ENCODE results near the gene TOR1B. TPM values are rescaled to one million over a fixed set of nuclear protein-coding genes. Genes with fewer than 3 reads are reported as not detected.

TOR1B gene
- total RNA-seq, 1 donor from 2014 or later: 32.8 TPM

GRCh38 chr9:129822898-129823541 lies 20.0 kb downstream of the TOR1B start:
- TF ChIP-seq CTCF (IDR thresholded peaks at IDR 0.05; ENCODE audit: insufficient read depth, low read length, poor library complexity, severe bottlenecking): no peak
- Histone ChIP-seq H3K4me3 (ENCODE audit: low read depth, low read length) (peak overlapping the region; percentile 97), H3K27me3 (ENCODE audit: control insufficient read depth, insufficient read depth, low read length) (no peaks in the 10 kb centered on the region), H3K36me3 (ENCODE audit: control insufficient read depth, insufficient read depth, low read length) (peaks cover 3% of the 10 kb centered on the region)
- no peak for DNase-seq (ENCODE audit: low read depth)

DNA sequence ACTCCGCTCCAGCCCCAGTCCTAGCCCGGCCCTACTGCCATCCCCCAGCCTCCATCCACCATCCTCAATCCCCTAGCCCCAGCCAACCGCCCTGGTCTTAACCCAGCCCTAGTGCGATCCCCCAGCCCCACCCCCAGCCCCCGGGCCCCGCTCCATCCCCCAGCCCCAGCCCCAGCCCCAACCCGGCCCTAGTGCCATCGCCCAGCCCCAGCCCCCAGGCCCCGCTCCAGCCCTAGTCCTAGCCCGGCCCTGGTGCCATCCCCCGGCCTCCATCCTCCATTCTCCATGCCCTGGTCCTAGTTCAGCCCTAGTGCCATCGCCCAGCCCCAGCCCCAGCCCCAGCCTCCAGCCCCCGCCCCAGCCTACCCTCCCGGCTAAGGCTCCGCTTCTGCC lies 20.6 kb downstream of the TOR1B start:
- H3K27me3 ChIP-seq (ENCODE audit: control insufficient read depth, insufficient read depth, low read length): no peaks in the 10 kb centered on the region
- peak overlapping the region; percentile 97 for H3K4me3 ChIP-seq (ENCODE audit: low read depth, low read length)
- TF ChIP-seq CTCF (IDR thresholded peaks at IDR 0.05; ENCODE audit: insufficient read depth, low read length, poor library complexity, severe bottlenecking): no peak
- H3K36me3 ChIP-seq (ENCODE audit: control insufficient read depth, insufficient read depth, low read length): peaks cover 3% of the 10 kb centered on the region
- no peak for DNase-seq (ENCODE audit: low read depth)

GRCh38 chr9:129823935-129824601 lies 21.1 kb downstream of the TOR1B start, which contains the start of gene TOR1A:
Gene TOR1A, minus strand, starts transcription at chr9:129824136. Its CDS starts 51 bp downstream, at chr9:129824085.
- Histone ChIP-seq H3K36me3 (ENCODE audit: control insufficient read depth, insufficient read depth, low read length) (peaks cover 3% of the 10 kb centered on the region), H3K27me3 (ENCODE audit: control insufficient read depth, insufficient read depth, low read length) (no peaks in the 10 kb centered on the region), H3K4me3 (ENCODE audit: low read depth, low read length) (peak within 1 kb of the TSS; percentile 97)
- TF ChIP-seq CTCF (IDR thresholded peaks at IDR 0.05; ENCODE audit: insufficient read depth, low read length, poor library complexity, severe bottlenecking): no peak
- DNase-seq (ENCODE audit: low read depth): peak; percentile 65

- Histone ChIP-seq H3K36me3 (ENCODE audit: control insufficient read depth, insufficient read depth, low read length) (peaks cover 3% of the 10 kb centered on the region), H3K27me3 (ENCODE audit: control insufficient read depth, insufficient read depth, low read length) (no peaks in the 10 kb centered on the region), H3K4me3 (ENCODE audit: low read depth, low read length) (no peak overlapping the region)
- TF ChIP-seq CTCF (IDR thresholded peaks at IDR 0.05; ENCODE audit: insufficient read depth, low read length, poor library complexity, severe bottlenecking): no peak
- DNase-seq (ENCODE audit: low read depth): no peak
These were observed 23.4 kb downstream of the TOR1B start for GRCh38 chr9:129826344-129826743.

- H3K27me3 ChIP-seq (ENCODE audit: control insufficient read depth, insufficient read depth, low read length): no peaks in the 10 kb centered on the region
- no peak for DNase-seq (ENCODE audit: low read depth)
- peaks cover 3% of the 10 kb centered on the region for H3K36me3 ChIP-seq (ENCODE audit: control insufficient read depth, insufficient read depth, low read length)
These were observed 23.8 kb downstream of the TOR1B start for GRCh38 chr9:129826759-129827158.

More at GRCh38 chr9:129826759-129827158, 23.8 kb downstream of the TOR1B start:
- no peak for TF ChIP-seq CTCF (IDR thresholded peaks at IDR 0.05; ENCODE audit: insufficient read depth, low read length, poor library complexity, severe bottlenecking)
- H3K4me3 ChIP-seq (ENCODE audit: low read depth, low read length): no peak overlapping the region
